CD14-positive monocyte (primary cell): Measurements from ENCODE around the gene ZRANB3. TPM values are rescaled to one million over a fixed set of nuclear protein-coding genes. Genes with fewer than 3 reads are reported as not detected.

Source experiments
- DNase-seq, 3 donors: peaks; one replicate each; pipeline ENCODE4 v3.0.0-alpha.2; 2011 to 2022
- H2AFZ ChIP-seq: 2 replicates; pipeline ENCODE4 v1.6.0; 2012; ENCODE audit warnings: mild to moderate bottlenecking, low read depth, low read length, inconsistent platforms; ENCODE audit not compliant: insufficient read depth, poor library complexity, severe bottlenecking
- H3K27ac ChIP-seq, 2 donors: 1 replicate in 1 of 2; 2 replicates in 1 of 2; pipeline ENCODE4 v1.5.1; 2012 to 2013; ENCODE audit warnings: low read length in 2 of 2, control low read depth in 1 of 2, inconsistent platforms in 1 of 2, low read depth in 1 of 2, mild to moderate bottlenecking in 1 of 2
- H3K27me3 ChIP-seq, 2 donors: one replicate each; pipeline versions ENCODE4 v1.6.0 to v1.6.1; 2011 to 2013; ENCODE audit warnings: low read length in 2 of 2; ENCODE audit not compliant: control insufficient read depth in 2 of 2, insufficient read depth in 2 of 2
- H3K36me3 ChIP-seq, 2 donors: replicated peaks in 1 of 2; 1 replicate in 1 of 2; 2 replicates in 1 of 2; pipeline versions ENCODE4 v1.5.1 to v1.6.1; 2012 to 2013; ENCODE audit warnings: low read length in 2 of 2, control low read depth in 1 of 2, inconsistent platforms in 1 of 2, mild to moderate bottlenecking in 1 of 2; ENCODE audit not compliant: insufficient read depth in 2 of 2, control insufficient read depth in 1 of 2
- H3K4me1 ChIP-seq, 2 donors: 1 replicate in 1 of 2; 2 replicates in 1 of 2; pipeline versions ENCODE4 v1.5.1 to v1.6.1; 2012 to 2013; ENCODE audit warnings: low read length in 2 of 2, control low read depth in 1 of 2, inconsistent platforms in 1 of 2, mild to moderate bottlenecking in 1 of 2, moderate library complexity in 1 of 2; ENCODE audit not compliant: insufficient read depth in 2 of 2, control insufficient read depth in 1 of 2
- H3K4me2 ChIP-seq: replicated peaks from 2 replicates; pipeline ENCODE3; 2012; ENCODE audit warnings: low read length, moderate library complexity, mild to moderate bottlenecking; ENCODE audit not compliant: poor library complexity, severe bottlenecking; ENCODE audit errors: extremely low read depth
- H3K4me3 ChIP-seq, 3 experiments: fragments of 200-600 bp in 1 of 3; sonication (generic) in 1 of 3; replicated peaks in 1 of 3; 1 replicate in 2 of 3; 2 replicates in 1 of 3; pipeline ENCODE4 v1.5.1; 2011 to 2013; ENCODE audit warnings: low read length in 3 of 3, mild to moderate bottlenecking in 3 of 3, control low read depth in 2 of 3, low read depth in 2 of 3, inconsistent platforms in 1 of 3, moderate library complexity in 1 of 3
- H3K79me2 ChIP-seq: 2 replicates; pipeline ENCODE4 v1.6.0; 2012; ENCODE audit warnings: mild to moderate bottlenecking, control low read depth, inconsistent platforms, low read length, moderate library complexity; ENCODE audit not compliant: insufficient read depth
- H3K9ac ChIP-seq: 2 replicates; pipeline ENCODE4 v1.6.0; 2017; ENCODE audit warnings: low read length, mild to moderate bottlenecking; ENCODE audit not compliant: insufficient read depth, poor library complexity, severe bottlenecking
- H3K9me3 ChIP-seq, 2 donors: replicated peaks in 1 of 2; 1 replicate in 1 of 2; 2 replicates in 1 of 2; pipeline versions ENCODE4 v1.5.1 to v1.6.1; 2012 to 2013; ENCODE audit warnings: low read length in 2 of 2, control low read depth in 1 of 2; ENCODE audit not compliant: control insufficient read depth in 1 of 2, insufficient read depth in 1 of 2
- H4K20me1 ChIP-seq: 2 replicates; pipeline ENCODE4 v1.6.0; 2012; ENCODE audit warnings: mild to moderate bottlenecking, low read length, control low read depth, moderate library complexity; ENCODE audit not compliant: insufficient read depth
- H3K27ac Mint-ChIP-seq, 7 donors: one replicate each; pipeline ENCODE4 v1.8.0; 2020; ENCODE audit warnings: mild to moderate bottlenecking in 7 of 7, mixed read lengths in 7 of 7, moderate library complexity in 6 of 7, inconsistent platforms in 2 of 7
- H3K27me3 Mint-ChIP-seq, 3 donors: one replicate each; pipeline ENCODE4 v1.8.0; 2021 to 2022; ENCODE audit warnings: low read depth in 3 of 3, mild to moderate bottlenecking in 3 of 3, mixed read lengths in 3 of 3, moderate library complexity in 3 of 3, inconsistent platforms in 1 of 3
- H3K36me3 Mint-ChIP-seq, 2 donors: one replicate each; pipeline ENCODE4 v1.8.0; 2020; ENCODE audit warnings: mixed read lengths in 2 of 2, inconsistent platforms in 1 of 2, mild to moderate bottlenecking in 1 of 2
- H3K4me1 Mint-ChIP-seq: one replicate; pipeline ENCODE4 v1.8.0; 2020; ENCODE audit warnings: mild to moderate bottlenecking, mixed read lengths
- H3K4me3 Mint-ChIP-seq, 2 donors: one replicate each; pipeline ENCODE4 v1.8.0; 2020; ENCODE audit warnings: mild to moderate bottlenecking in 2 of 2, mixed read lengths in 2 of 2, moderate library complexity in 1 of 2
- H3K9me3 Mint-ChIP-seq, 7 donors: one replicate each; pipeline ENCODE4 v1.8.0; 2020 to 2022; ENCODE audit warnings: mixed read lengths in 7 of 7, mild to moderate bottlenecking in 6 of 7, moderate library complexity in 6 of 7, inconsistent platforms in 2 of 7
- CTCF ChIP-seq: fragments of 200-600 bp; IDR thresholded peaks from one replicate; pipeline ENCODE4 v1.8.0; 2022; ENCODE audit warnings: antibody characterized with exemption, mild to moderate bottlenecking
- WGBS: methylation state at CpG from one replicate; pipeline ENCODE4 v1.1.5; 2013; ENCODE audit warnings: missing lambda C conversion rate; ENCODE audit not compliant: insufficient coverage; 5-methylcytosine and 5-hydroxymethylcytosine counted together
- intact Hi-C, 2 donors: fragments of 100-400 bp; cut with micrococcal nuclease; formaldehyde crosslinking; loops; one replicate each; pipeline versions ENCODE4 v1.15.0 to v1.15.1; 2023
- polyA plus RNA-seq, 3 donors: library from polyadenylated mRNA; depleted of rRNA in 1 of 3; unstranded in 2 of 3; stranded (reverse) in 1 of 3; fragments of 300-500 nt in 2 of 3; fragments of >200 nt in 1 of 3; fragmentation: Illumina TruSeq in 2 of 3; gene quantifications; 1 replicate in 2 of 3; 2 replicates in 1 of 3; pipeline ENCODE4 v1.2.3, GENCODE V29; 2012 to 2021

Gene ZRANB3
- polyA plus RNA-seq, 3 donors = 0.47 to 3.5 (median 0.64) TPM

GRCh38 chr2:135159191-135159590, 371.8 kb downstream of the ZRANB3 start:
- Mint-ChIP-seq H3K9me3 (no peaks in the 10 kb centered on the region), H3K27ac (peak overlapping the region in 1 of 7 donors; percentile 53), H3K4me3 (no peak overlapping the region), H3K4me1 (no peaks in the 10 kb centered on the region), H3K36me3 (peaks cover 77 to 87% of the 10 kb centered on the region in 2 donors), H3K27me3 (peaks cover 0 to 3% (median 0%) of the 10 kb centered on the region in 3 donors)
- H3K4me2 ChIP-seq = no peak overlapping the region
- peaks cover 76 to 91% of the 10 kb centered on the region in 2 donors for H3K36me3 ChIP-seq
- TF ChIP-seq CTCF = no peak
- intact Hi-C loops = no loop called here
- no peak overlapping the region for H3K9ac ChIP-seq
- no CpG with 5 or more reads among the region's 2 CpGs for WGBS
- H3K79me2 ChIP-seq = no peaks in the 10 kb centered on the region
- H3K27me3 ChIP-seq = no peaks in the 10 kb centered on the region
- H2AFZ ChIP-seq = no peak overlapping the region
- H3K27ac ChIP-seq = no peak overlapping the region
- no peak overlapping the region for H3K4me3 ChIP-seq
- no peaks in the 10 kb centered on the region for H3K9me3 ChIP-seq
- H3K4me1 ChIP-seq = no peaks in the 10 kb centered on the region
- H4K20me1 ChIP-seq = no peaks in the 10 kb centered on the region
- no peak for DNase-seq

- WGBS = 100% methylated on average over 2 of the region's 3 CpGs
- H3K27ac Mint-ChIP-seq = no peak overlapping the region
- no peak overlapping the region for H2AFZ ChIP-seq
These were observed 373.2 kb downstream of the ZRANB3 start for GRCh38 chr2:135157856-135158255.

More at GRCh38 chr2:135157856-135158255, 373.2 kb downstream of the ZRANB3 start:
- Histone ChIP-seq H3K79me2 (no peaks in the 10 kb centered on the region), H4K20me1 (no peaks in the 10 kb centered on the region), H3K27me3 (no peaks in the 10 kb centered on the region), H3K4me3 (no peak overlapping the region), H3K4me2 (no peak overlapping the region), H3K4me1 (no peaks in the 10 kb centered on the region), H3K9ac (no peak overlapping the region), H3K36me3 (peaks cover 81 to 91% of the 10 kb centered on the region in 2 donors), H3K27ac (no peak overlapping the region), H3K9me3 (no peaks in the 10 kb centered on the region)
- peaks cover 0 to 3% (median 0%) of the 10 kb centered on the region in 3 donors for H3K27me3 Mint-ChIP-seq
- H3K36me3 Mint-ChIP-seq = peaks cover 73 to 83% of the 10 kb centered on the region in 2 donors
- intact Hi-C loops = no loop called here
- DNase-seq = no peak
- no peaks in the 10 kb centered on the region for H3K4me1 Mint-ChIP-seq
- no peaks in the 10 kb centered on the region for H3K9me3 Mint-ChIP-seq
- no peak for TF ChIP-seq CTCF
- H3K4me3 Mint-ChIP-seq = no peak overlapping the region
